ENCODE results near the gene RASGEF1B.
"Not testable (repeated sequence)": the region's sequence is repeated elsewhere in the genome, so short reads cannot be mapped to it uniquely, and the experiment has no call there.

RASGEF1B gene

GRCh38 chr4:81498551-81499099 lies 26.9 kb upstream of the RASGEF1B start:
- no peak for DNase-seq (ENCODE audit: low read depth, low spot score)

- no peak for DNase-seq (ENCODE audit: low read depth, low spot score)
These were observed 26.3 kb upstream of the RASGEF1B start for GRCh38 chr4:81498046-81498445.

GRCh38 chr4:81495345-81495744 lies 23.6 kb upstream of the RASGEF1B start:
- no peak for DNase-seq (ENCODE audit: low read depth, low spot score)

- DNase-seq (ENCODE audit: low read depth, low spot score), result no peak
These were observed 22.3 kb upstream of the RASGEF1B start for GRCh38 chr4:81494031-81494431.

GRCh38 chr4:81492606-81493230 lies 21.0 kb upstream of the RASGEF1B start:
- no peak for DNase-seq (ENCODE audit: low read depth, low spot score)

GRCh38 chr4:81491943-81492342 lies 20.2 kb upstream of the RASGEF1B start:
- DNase-seq (ENCODE audit: low read depth, low spot score), result no peak

GRCh38 chr4:81490403-81491160 lies 18.9 kb upstream of the RASGEF1B start:
- DNase-seq (ENCODE audit: low read depth, low spot score), result no peak

GRCh38 chr4:81486502-81486901 lies 14.8 kb upstream of the RASGEF1B start:
- peak; percentile 88 for DNase-seq (ENCODE audit: low read depth, low spot score)

GRCh38 chr4:81485310-81485980 lies 13.7 kb upstream of the RASGEF1B start:
- no peak for DNase-seq (ENCODE audit: low read depth, low spot score)

- DNase-seq (ENCODE audit: low read depth, low spot score), result no peak
These were observed 10.6 kb upstream of the RASGEF1B start for GRCh38 chr4:81482326-81482725.

- no peak for DNase-seq (ENCODE audit: low read depth, low spot score)
These were observed 9.4 kb upstream of the RASGEF1B start for GRCh38 chr4:81481151-81481550.

- not testable (repeated sequence) for DNase-seq (ENCODE audit: low read depth, low spot score)
These were observed 7.9 kb upstream of the RASGEF1B start for GRCh38 chr4:81479573-81479972.

GRCh38 chr4:81473331-81474265 lies 1.9 kb upstream of the RASGEF1B start:
- not testable (repeated sequence) for DNase-seq (ENCODE audit: low read depth, low spot score)

- no peak for DNase-seq (ENCODE audit: low read depth, low spot score)
These were observed 825 bp upstream of the RASGEF1B start for GRCh38 chr4:81472281-81473182.

- no peak for DNase-seq (ENCODE audit: low read depth, low spot score)
These were observed 464 bp downstream of the RASGEF1B start for GRCh38 chr4:81471298-81471587.

GRCh38 chr4:81470456-81471297 lies 1.0 kb downstream of the RASGEF1B start:
- DNase-seq (ENCODE audit: low read depth, low spot score), result no peak

GRCh38 chr4:81469781-81470455 lies 1.8 kb downstream of the RASGEF1B start:
- DNase-seq (ENCODE audit: low read depth, low spot score), result no peak

- DNase-seq (ENCODE audit: low read depth, low spot score), result no peak
These were observed 3.0 kb downstream of the RASGEF1B start for GRCh38 chr4:81468678-81469077.

- no peak for DNase-seq (ENCODE audit: low read depth, low spot score)
These were observed 4.1 kb downstream of the RASGEF1B start for GRCh38 chr4:81467672-81467964.

Data from iPS DF 19.7 (cell line).